Measurements from ENCODE around the gene CLEC6A. TPM values are rescaled to one million over a fixed set of nuclear protein-coding genes. Genes with fewer than 3 reads are reported as not detected.

Gene CLEC6A
- total RNA-seq, 1 experiment from 2014 or later: not detected

- BruUV-seq (replicated peaks): no TSS peak
- Histone ChIP-seq H3K4me1 (ENCODE audit: control insufficient read depth in 1 of 2, insufficient read depth in 2 of 2, low read length in 2 of 2) (no peaks in the 10 kb centered on the region), H3K27me3 (ENCODE audit: insufficient read depth, low read length) (peaks cover 48% of the 10 kb centered on the region), H3K9me2 (ENCODE audit: insufficient read depth) (no peaks in the 10 kb centered on the region), H2AFZ (ENCODE audit: low read depth, low read length, poor library complexity, severe bottlenecking) (no peak overlapping the region), H3K79me2 (ENCODE audit: insufficient read depth, low read length) (no peaks in the 10 kb centered on the region), H3K4me3 (replicated peaks in 1 of 2; ENCODE audit: low read depth in 1 of 2, low read length in 2 of 2) (no peak overlapping the region), H3K27ac (ENCODE audit: low read depth, low read length) (no peak overlapping the region), H3K9me3 (ENCODE audit: control insufficient read depth in 1 of 2, insufficient read depth in 1 of 2, low read depth in 1 of 2, low read length in 2 of 2) (no peaks in the 10 kb centered on the region), H3K9ac (ENCODE audit: low read length) (no peak overlapping the region), H4K20me1 (ENCODE audit: insufficient read depth) (no peaks in the 10 kb centered on the region), H3K36me3 (ENCODE audit: control insufficient read depth in 1 of 2, insufficient read depth in 2 of 2, low read length in 2 of 2) (no peaks in the 10 kb centered on the region), H3K4me2 (ENCODE audit: low read length) (no peak overlapping the region)
- RAD21 ChIA-PET (ENCODE audit: low non-redundant PET in 1 of 2, low total read pairs in 2 of 2, uncharacterized antibody in 2 of 2, unreplicated experiment in 2 of 2): no interaction called here
- CTCF ChIA-PET: no interaction called here
- intact Hi-C loops (cut with micrococcal nuclease): no loop called here
- POLR2A ChIA-PET: no interaction called here
- ATAC-seq (no peak), DNase-seq (ENCODE audit: low read depth, low spot score) (no peak)
- TF ChIP-seq SRF (IDR thresholded peaks at IDR 0.05; ENCODE audit: low read depth) (no peak), POLR2A (IDR thresholded peaks at IDR 0.05; ENCODE audit: borderline replicate concordance, extremely low read depth, insufficient read depth, insufficient read length) (no peak), POLR2AphosphoS5 (IDR thresholded peaks at IDR 0.05; ENCODE audit: low read depth, low read length) (no peak)
- TF ChIP-seq, protein P1, sequence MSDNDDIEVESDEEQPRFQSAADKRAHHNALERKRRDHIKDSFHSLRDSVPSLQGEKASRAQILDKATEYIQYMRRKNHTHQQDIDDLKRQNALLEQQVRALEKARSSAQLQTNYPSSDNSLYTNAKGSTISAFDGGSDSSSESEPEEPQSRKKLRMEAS (IDR thresholded peaks at IDR 0.05): no peak
Measured at GRCh38 chr12:8453021-8453513, 2.7 kb upstream of the CLEC6A start.

DNA sequence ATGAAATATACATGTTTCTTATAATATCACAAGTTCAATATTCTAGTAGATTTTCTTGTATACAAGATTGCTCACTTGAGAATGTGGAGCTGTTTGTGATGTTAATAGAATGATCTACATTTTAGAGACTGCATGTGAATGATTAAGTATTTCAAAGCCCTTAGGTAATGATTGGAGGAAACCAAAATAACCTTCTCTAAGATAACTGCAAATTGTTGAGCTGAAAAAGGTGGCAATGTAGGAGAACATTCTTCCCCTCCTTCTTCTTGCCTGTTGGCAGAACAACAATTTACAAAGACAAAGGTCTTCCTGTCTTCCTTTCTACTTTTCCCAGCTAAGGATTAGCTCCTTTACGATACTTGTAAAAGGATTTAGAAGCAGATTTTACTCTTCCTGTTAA is 2.0 kb upstream of the CLEC6A start:
- Histone ChIP-seq H3K79me2 (ENCODE audit: insufficient read depth, low read length) (no peaks in the 10 kb centered on the region), H3K4me3 (replicated peaks in 1 of 2; ENCODE audit: low read depth in 1 of 2, low read length in 2 of 2) (no peak overlapping the region), H3K4me1 (ENCODE audit: control insufficient read depth in 1 of 2, insufficient read depth in 2 of 2, low read length in 2 of 2) (no peaks in the 10 kb centered on the region), H3K4me2 (ENCODE audit: low read length) (no peak overlapping the region), H3K9ac (ENCODE audit: low read length) (no peak overlapping the region), H4K20me1 (ENCODE audit: insufficient read depth) (no peaks in the 10 kb centered on the region), H3K9me3 (ENCODE audit: control insufficient read depth in 1 of 2, insufficient read depth in 1 of 2, low read depth in 1 of 2, low read length in 2 of 2) (no peaks in the 10 kb centered on the region), H3K36me3 (ENCODE audit: control insufficient read depth in 1 of 2, insufficient read depth in 2 of 2, low read length in 2 of 2) (no peaks in the 10 kb centered on the region), H3K27me3 (ENCODE audit: insufficient read depth, low read length) (peaks cover 52% of the 10 kb centered on the region), H3K27ac (ENCODE audit: low read depth, low read length) (no peak overlapping the region), H3K9me2 (ENCODE audit: insufficient read depth) (no peaks in the 10 kb centered on the region), H2AFZ (ENCODE audit: low read depth, low read length, poor library complexity, severe bottlenecking) (no peak overlapping the region)
- intact Hi-C loops (cut with micrococcal nuclease): no loop called here
- ChIA-PET CTCF (interaction anchor here (1.3 kb wide), 1 partner anchor 90 kb away, joined by 3 read pairs; no protein-coding TSS in a partner anchor), POLR2A (no interaction called here), RAD21 (ENCODE audit: low non-redundant PET in 1 of 2, low total read pairs in 2 of 2, uncharacterized antibody in 2 of 2, unreplicated experiment in 2 of 2) (no interaction called here)
- DNase-seq (ENCODE audit: low read depth, low spot score): no peak
- ATAC-seq: no peak
- BruUV-seq (replicated peaks): no TSS peak
- no peak for TF ChIP-seq CBX3 (IDR thresholded peaks at IDR 0.05; ENCODE audit: low read depth)
- TF ChIP-seq RAD21 (IDR thresholded peaks at IDR 0.05; ENCODE audit: low read depth): no peak
- no peak for TF ChIP-seq TCF7L2 (IDR thresholded peaks at IDR 0.05; ENCODE audit: borderline replicate concordance, extremely low read depth, insufficient read depth, insufficient read length)
- TF ChIP-seq YY1 (IDR thresholded peaks at IDR 0.05; ENCODE audit: extremely low read depth, insufficient replicate concordance, low read depth, low read length): no peak
- TF ChIP-seq FOSL1 (IDR thresholded peaks at IDR 0.05; ENCODE audit: low read depth): no peak
- TF ChIP-seq EZH2phosphoT487 (IDR thresholded peaks at IDR 0.05; ENCODE audit: borderline replicate concordance): no peak
- TF ChIP-seq REST (IDR thresholded peaks at IDR 0.05; ENCODE audit: low read depth): no peak
- TF ChIP-seq EGR1 (IDR thresholded peaks at IDR 0.05; ENCODE audit: low read depth): no peak
- TF ChIP-seq, protein P2, sequence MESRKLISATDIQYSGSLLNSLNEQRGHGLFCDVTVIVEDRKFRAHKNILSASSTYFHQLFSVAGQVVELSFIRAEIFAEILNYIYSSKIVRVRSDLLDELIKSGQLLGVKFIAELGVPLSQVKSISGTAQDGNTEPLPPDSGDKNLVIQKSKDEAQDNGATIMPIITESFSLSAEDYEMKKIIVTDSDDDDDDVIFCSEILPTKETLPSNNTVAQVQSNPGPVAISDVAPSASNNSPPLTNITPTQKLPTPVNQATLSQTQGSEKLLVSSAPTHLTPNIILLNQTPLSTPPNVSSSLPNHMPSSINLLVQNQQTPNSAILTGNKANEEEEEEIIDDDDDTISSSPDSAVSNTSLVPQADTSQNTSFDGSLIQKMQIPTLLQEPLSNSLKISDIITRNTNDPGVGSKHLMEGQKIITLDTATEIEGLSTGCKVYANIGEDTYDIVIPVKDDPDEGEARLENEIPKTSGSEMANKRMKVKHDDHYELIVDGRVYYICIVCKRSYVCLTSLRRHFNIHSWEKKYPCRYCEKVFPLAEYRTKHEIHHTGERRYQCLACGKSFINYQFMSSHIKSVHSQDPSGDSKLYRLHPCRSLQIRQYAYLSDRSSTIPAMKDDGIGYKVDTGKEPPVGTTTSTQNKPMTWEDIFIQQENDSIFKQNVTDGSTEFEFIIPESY (IDR thresholded peaks at IDR 0.05; ENCODE audit: extremely low read depth, insufficient replicate concordance, low read length): no peak
- no peak for TF ChIP-seq ZNF274 (IDR thresholded peaks at IDR 0.05; ENCODE audit: low read depth, low read length)
- no peak for TF ChIP-seq CEBPB (IDR thresholded peaks at IDR 0.05; ENCODE audit: low read depth)
- no peak for TF ChIP-seq SIN3A (IDR thresholded peaks at IDR 0.05; ENCODE audit: low read depth)
- TF ChIP-seq EZH2 (IDR thresholded peaks at IDR 0.05): no peak

Measured in HCT116 (cell line).